HL-60/S4 (cell line): ENCODE results near the gene BUD23.
"Not testable (repeated sequence)": the region's sequence is repeated elsewhere in the genome, so short reads cannot be mapped to it uniquely, and the experiment has no call there.

Experiments
- in situ Hi-C: fragments of 300-500 bp; cut with MboI; formaldehyde crosslinking; loops from 2 replicates; pipeline ENCODE4 v1.14.3; 2022; ENCODE audit warnings: low sequenced_read_pairs

The BUD23 gene

GRCh38 chr7:73700581-73701134 is 17.3 kb downstream of the BUD23 start:
- in situ Hi-C loops = no loop called here

- in situ Hi-C loops = no loop called here
Observed at GRCh38 chr7:73701357-73701995, 18.1 kb downstream of the BUD23 start.

GRCh38 chr7:73702226-73702625 is 18.8 kb downstream of the BUD23 start:
- in situ Hi-C loops = no loop called here

GRCh38 chr7:73702665-73703064 is 19.3 kb downstream of the BUD23 start:
- in situ Hi-C loops = no loop called here

- in situ Hi-C loops = no loop called here
Observed at GRCh38 chr7:73703225-73703624, 19.8 kb downstream of the BUD23 start.

DNA sequence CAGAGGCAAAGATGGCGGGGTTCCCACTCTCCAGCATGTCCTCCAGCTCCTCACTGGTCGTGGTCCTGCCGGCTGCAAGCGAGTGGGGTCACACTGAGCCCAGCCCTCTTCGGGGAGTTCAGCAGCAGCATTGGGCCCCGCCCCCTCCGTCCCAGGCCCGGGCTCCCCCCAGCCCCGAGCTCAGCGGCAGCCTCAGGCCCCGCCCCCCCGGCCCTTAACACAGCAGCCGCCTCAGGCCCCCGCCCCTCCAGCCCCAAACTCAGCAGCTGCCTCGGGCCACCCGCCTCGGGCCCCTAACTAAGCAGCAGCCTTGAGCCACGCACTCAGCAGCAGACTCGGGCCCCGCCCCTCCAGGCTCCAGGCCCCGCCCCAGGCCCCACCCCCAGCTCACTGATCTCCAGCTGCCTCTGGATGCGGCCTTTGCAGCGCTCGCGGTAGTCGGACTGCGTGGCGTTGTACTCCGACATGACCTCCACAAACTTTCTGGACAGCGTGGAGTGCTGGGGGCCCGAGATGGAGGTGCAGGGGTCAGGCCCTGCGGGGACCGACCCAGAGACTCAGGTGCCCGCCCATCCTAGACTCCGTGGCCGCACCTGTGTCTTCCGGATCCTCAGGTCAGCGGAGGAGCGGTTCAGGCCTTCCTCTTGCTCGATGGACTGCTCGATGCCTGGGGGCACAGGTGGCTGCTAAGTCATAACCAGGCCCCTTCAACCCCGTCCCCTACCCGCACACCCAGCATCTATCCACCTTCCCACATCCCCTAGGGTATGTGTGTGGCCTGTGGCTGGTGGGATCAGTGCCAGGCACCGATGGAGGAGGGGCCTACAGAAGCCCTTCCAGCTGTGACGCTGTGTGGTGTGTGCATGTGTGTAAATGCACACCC is 20.6 kb downstream of the BUD23 start:
- in situ Hi-C loops = no loop called here

- in situ Hi-C loops = no loop called here
Observed at GRCh38 chr7:73704640-73705550, 21.5 kb downstream of the BUD23 start.

DNA sequence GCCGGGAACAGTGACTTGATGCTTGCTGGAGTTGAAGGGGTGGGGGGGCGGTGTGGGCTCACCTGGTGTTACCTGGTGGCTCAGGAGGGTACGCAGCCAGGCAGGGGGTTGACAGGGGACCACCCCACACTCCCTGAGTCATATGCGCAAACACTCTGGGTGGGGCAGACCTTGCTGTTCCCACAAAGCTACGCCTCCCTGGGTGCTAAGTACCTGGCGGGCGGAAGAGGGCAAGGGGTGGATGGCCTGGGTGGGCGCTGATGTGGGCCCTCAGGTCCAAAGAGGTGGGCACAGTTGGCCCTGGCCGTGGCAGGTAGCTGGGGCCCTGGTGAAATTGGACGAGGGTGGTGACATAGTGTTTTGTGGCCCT is 22.1 kb downstream of the BUD23 start:
- in situ Hi-C loops = no loop called here

DNA sequence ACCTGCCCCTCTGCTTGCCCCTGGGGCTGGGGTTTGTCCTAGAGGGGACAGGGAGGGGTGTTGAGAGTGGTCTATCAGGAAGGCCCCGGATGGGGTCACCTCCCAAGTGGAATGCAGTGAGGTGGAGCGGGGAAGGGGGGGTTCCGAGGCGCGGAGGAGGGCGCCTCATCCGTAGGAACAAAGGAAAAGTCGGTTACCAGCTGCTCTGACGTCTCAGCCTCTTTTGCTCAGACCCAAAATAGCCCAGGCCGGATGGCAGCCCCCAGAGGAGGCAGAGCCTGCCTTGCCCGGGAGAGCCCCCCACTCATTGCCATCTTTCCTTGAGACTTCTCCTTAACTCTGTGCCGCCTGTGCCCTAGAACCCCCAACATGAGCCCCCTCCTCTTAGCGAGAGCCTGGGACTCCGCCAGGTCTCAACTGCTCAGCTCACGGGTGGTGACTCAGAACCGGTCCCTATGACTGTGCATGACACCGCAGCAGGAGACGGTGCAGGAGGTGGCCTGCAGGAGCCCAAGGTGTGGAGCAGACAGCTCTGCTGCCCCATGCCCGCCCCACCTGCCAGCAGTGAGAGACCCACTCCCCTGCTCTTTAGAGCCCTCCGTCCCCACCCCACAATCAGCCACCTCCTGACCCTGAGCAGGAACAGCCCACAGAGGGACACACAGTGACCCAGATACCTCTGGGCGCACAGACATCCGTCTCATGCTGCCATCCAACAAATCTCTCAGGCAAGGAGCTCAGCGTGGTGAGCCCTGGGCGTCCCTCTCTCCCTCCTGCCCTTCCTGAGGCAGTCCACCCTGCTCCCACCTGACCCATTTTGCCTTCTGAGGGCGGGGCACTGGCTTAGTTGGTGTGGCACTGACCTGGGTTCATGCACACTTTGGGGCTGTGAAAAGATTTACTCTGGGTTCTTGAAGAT is 23.0 kb downstream of the BUD23 start:
- in situ Hi-C loops = no loop called here

DNA sequence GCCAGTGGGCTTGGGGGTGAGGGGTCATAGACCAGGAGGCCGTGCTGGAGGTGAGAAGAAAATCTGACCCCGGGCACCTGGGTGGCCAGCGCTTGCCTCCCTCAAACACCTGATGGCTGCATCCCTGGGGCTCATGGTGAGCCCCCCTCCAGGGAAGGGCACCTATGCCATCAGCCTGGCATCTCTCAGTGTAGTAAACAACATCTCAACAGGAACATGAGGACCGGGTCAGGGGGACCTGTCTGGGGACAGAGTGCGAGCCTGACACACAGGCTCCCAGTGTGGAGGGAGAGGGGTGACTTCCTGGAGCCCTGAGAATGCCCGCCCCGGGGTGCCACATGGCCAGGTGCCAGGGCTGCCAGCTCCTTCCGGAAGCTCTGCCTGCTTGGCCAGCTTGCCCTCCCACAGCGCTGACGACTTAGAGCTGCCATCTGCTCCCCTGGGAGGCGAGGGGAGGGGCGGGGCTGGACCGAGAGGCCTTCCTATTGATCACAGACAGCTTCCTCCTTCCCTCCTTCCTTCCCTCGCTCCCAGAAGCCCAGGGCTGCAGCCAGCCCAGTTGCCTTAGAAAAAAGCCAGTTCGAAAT is 23.7 kb downstream of the BUD23 start:
- in situ Hi-C loops = no loop called here

DNA sequence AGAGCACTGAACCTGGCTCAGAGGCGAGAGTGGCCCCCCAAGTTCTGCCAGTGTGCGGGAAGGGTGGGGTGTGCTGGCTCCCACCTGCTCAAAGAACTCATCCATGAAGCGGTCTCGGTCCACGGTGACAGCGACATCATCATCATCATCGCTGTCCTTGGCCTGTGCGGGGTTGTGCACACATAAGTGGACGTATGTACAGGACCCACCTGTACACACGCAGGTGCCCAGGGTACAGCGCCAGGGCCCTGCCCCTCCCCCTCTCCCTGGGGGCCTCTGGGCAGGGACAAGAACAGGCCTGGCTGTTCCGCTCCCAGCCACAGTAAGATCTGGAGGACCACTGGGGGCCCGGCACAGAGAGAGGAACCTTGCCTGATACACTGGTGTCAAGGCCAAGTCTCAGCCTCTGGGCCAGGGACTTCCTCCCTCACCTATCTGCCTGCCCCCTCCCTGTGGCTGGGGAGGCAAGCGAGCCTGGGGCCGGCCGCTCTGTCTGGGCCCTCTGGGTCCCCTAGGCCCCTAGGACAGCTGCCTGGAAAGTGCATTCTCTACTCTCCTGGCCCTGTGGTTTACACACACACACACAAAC is 25.7 kb downstream of the BUD23 start:
- in situ Hi-C loops = no loop called here

GRCh38 chr7:73712773-73713172 is 29.4 kb downstream of the BUD23 start:
- in situ Hi-C loops = no loop called here

- in situ Hi-C loops = not testable (repeated sequence)
Observed at GRCh38 chr7:73713319-73713718, 29.9 kb downstream of the BUD23 start.

DNA sequence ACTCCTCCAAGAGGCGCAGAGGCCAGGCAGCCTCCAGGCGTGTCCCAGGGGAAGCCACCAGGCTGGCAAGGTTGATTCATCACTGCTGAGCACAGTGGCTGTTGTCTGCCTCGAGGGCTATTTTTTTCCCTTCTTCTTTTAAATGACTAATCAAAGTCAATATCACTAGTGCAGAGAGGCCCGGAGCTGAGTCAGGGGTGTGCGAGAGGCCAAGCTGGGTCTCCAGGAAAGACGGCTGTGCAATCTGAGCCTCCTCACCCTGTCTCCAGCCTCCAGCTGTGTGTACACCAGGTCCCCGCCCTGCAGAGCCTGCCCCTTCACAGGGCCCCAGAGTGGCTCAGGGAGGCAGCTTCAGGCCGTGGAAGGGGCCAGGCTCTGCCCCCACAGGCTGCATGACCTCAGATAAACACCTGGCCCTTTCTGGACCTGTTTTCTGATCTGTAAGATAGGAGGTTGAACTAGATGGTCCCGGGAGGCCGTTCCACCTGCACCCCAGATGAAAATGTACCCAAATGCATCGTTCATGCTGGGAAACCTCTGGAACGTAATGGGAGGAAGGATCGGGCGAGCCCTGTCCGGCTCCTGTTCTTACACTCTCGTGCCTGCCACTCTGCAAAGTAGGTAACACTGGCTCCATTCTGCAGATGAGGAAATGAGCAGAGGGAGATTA is 32.4 kb downstream of the BUD23 start:
- in situ Hi-C loops = no loop called here

DNA sequence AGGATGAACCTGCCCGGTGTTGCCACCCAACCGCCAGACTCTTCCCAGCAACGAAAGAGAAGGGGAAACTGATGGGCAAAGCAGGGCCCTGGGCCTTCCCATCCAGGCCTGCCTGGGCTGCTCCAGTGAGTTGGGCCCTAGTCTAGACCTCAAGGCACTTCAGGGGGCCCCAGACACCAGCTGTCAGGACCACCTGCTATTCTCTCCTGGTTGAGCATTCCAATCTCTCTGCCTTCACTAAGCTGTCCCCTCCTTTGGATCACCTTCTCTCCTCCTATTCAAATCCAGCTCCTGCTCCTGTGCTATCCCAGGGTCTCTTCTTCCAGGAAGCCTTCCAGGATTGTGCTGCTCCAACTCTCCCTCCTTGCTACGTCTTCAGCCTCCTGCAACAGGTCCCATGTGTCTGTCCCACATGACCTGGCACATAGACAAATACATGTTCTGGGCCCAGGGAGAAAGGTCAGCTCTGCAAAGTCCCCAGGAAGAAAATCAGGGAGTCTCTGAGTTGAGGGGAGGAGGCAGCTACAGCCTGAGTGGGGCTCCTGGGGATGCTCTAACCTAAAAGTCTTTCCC is 33.0 kb downstream of the BUD23 start:
- in situ Hi-C loops = no loop called here

DNA sequence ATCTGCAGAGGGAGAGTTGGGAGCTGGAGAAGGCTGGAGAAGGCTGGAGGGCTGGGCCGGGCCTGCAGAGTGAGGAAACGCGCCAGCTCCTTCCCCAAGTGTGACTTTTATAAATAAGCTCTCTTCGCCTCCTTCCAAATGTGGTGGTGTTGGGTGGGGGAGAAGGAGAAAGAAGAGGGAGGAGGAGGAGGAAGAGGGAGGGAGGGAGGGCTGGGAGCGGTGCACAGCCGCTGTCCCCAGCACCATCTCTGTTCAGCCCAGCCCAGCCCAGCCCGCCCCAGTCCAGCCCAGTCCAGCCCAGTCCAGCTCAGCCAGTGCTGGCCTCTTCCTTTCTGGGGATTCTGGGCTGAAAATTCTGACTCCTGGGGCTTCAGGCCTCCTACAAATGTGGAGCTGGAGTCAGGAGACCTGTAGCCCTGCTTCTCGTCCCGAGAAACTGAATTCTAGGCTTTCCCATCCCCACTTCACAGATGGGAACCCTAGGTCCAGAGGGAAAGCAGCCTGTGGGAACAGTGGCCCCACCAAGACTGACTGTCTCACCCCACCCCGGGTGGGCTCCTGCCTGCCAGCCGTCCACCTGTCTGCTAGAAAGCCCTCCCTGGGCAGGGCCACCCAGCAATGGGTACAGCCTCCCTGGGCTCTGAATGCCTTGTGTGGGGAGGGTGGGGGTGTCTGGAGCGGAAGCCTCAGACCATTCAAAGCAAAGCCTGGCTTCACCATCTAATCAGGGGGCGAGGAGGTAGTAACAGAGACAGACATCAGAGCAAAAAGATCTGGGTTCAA is 33.8 kb downstream of the BUD23 start:
- in situ Hi-C loops = no loop called here

GRCh38 chr7:73717991-73718405 is 34.6 kb downstream of the BUD23 start:
- in situ Hi-C loops = no loop called here

- in situ Hi-C loops = no loop called here
Observed at GRCh38 chr7:73718438-73718881, 35.1 kb downstream of the BUD23 start.
